A204.1 (cell line): ENCODE data around the gene IFNGR2.
A peak's percentile ranks its signal among the peaks of the same experiment; 100 is the strongest.
"Not testable (repeated sequence)": the region's sequence is repeated elsewhere in the genome, so short reads cannot be mapped to it uniquely, and the experiment has no call there.

Source experiments
- FAIRE-seq: peaks from 2 replicates; lab custom pipeline; 2012; peaks lifted over from hg19 to GRCh38; lab: Jason Lieb, UNC

Gene IFNGR2

GRCh38 chr21:33403128-33403785 is at the start of gene IFNGR2:
TSS of gene IFNGR2 (plus strand) at chr21:33403413. CDS start at chr21:33403544, 131 bp downstream.
- no peak for FAIRE-seq

GRCh38 chr21:33355355-33355754 is 47.9 kb upstream of the IFNGR2 start:
- FAIRE-seq, result peak; percentile 81

GRCh38 chr21:33355996-33356395 is 47.2 kb upstream of the IFNGR2 start:
- no peak for FAIRE-seq

GRCh38 chr21:33357177-33357576 is 46.0 kb upstream of the IFNGR2 start:
- FAIRE-seq, result no peak

GRCh38 chr21:33359446-33359845 is 43.8 kb upstream of the IFNGR2 start:
- FAIRE-seq, result no peak

GRCh38 chr21:33360281-33360680 is 42.9 kb upstream of the IFNGR2 start:
- no peak for FAIRE-seq

GRCh38 chr21:33360881-33361602 is 42.2 kb upstream of the IFNGR2 start:
- FAIRE-seq, result peak; percentile 6

GRCh38 chr21:33362044-33362555 is 41.1 kb upstream of the IFNGR2 start:
- FAIRE-seq, result no peak

GRCh38 chr21:33363911-33364609 is 39.2 kb upstream of the IFNGR2 start:
- not testable (repeated sequence) for FAIRE-seq

GRCh38 chr21:33364830-33365229 is 38.4 kb upstream of the IFNGR2 start:
- no peak for FAIRE-seq

- FAIRE-seq, result no peak
These were observed 35.8 kb upstream of the IFNGR2 start for GRCh38 chr21:33367309-33367973.

- FAIRE-seq, result no peak
These were observed 35.1 kb upstream of the IFNGR2 start for GRCh38 chr21:33368124-33368523.

GRCh38 chr21:33368576-33368975 is 34.6 kb upstream of the IFNGR2 start:
- no peak for FAIRE-seq

- FAIRE-seq, result no peak
These were observed 33.6 kb upstream of the IFNGR2 start for GRCh38 chr21:33369586-33369985.

GRCh38 chr21:33370305-33370704 is 32.9 kb upstream of the IFNGR2 start:
- no peak for FAIRE-seq

- no peak for FAIRE-seq
These were observed 31.8 kb upstream of the IFNGR2 start for GRCh38 chr21:33371366-33371765.

- no peak for FAIRE-seq
These were observed 30.6 kb upstream of the IFNGR2 start for GRCh38 chr21:33372582-33372981.

GRCh38 chr21:33373451-33373850 is 29.8 kb upstream of the IFNGR2 start:
- no peak for FAIRE-seq

GRCh38 chr21:33374080-33374449 is 29.1 kb upstream of the IFNGR2 start:
- FAIRE-seq, result no peak

- FAIRE-seq, result peak; percentile 9
These were observed 28.6 kb upstream of the IFNGR2 start for GRCh38 chr21:33374450-33375096.

GRCh38 chr21:33375101-33375644 is 28.0 kb upstream of the IFNGR2 start:
- no peak for FAIRE-seq
